CD14-positive monocyte (primary cell): ENCODE measurements around the gene KLK14. TPM values are rescaled to one million over a fixed set of nuclear protein-coding genes. Genes with fewer than 3 reads are reported as not detected.

Source experiments
- DNase-seq, 3 donors: peaks; one replicate each; pipeline ENCODE4 v3.0.0-alpha.2; 2011 to 2022
- H2AFZ ChIP-seq: 2 replicates; pipeline ENCODE4 v1.6.0; 2012; ENCODE audit warnings: mild to moderate bottlenecking, low read depth, low read length, inconsistent platforms; ENCODE audit not compliant: insufficient read depth, poor library complexity, severe bottlenecking
- H3K27ac ChIP-seq, 2 donors: 1 replicate in 1 of 2; 2 replicates in 1 of 2; pipeline ENCODE4 v1.5.1; 2012 to 2013; ENCODE audit warnings: low read length in 2 of 2, control low read depth in 1 of 2, inconsistent platforms in 1 of 2, low read depth in 1 of 2, mild to moderate bottlenecking in 1 of 2
- H3K27me3 ChIP-seq, 2 donors: one replicate each; pipeline versions ENCODE4 v1.6.0 to v1.6.1; 2011 to 2013; ENCODE audit warnings: low read length in 2 of 2; ENCODE audit not compliant: control insufficient read depth in 2 of 2, insufficient read depth in 2 of 2
- H3K36me3 ChIP-seq, 2 donors: replicated peaks in 1 of 2; 1 replicate in 1 of 2; 2 replicates in 1 of 2; pipeline versions ENCODE4 v1.5.1 to v1.6.1; 2012 to 2013; ENCODE audit warnings: low read length in 2 of 2, control low read depth in 1 of 2, inconsistent platforms in 1 of 2, mild to moderate bottlenecking in 1 of 2; ENCODE audit not compliant: insufficient read depth in 2 of 2, control insufficient read depth in 1 of 2
- H3K4me1 ChIP-seq, 2 donors: 1 replicate in 1 of 2; 2 replicates in 1 of 2; pipeline versions ENCODE4 v1.5.1 to v1.6.1; 2012 to 2013; ENCODE audit warnings: low read length in 2 of 2, control low read depth in 1 of 2, inconsistent platforms in 1 of 2, mild to moderate bottlenecking in 1 of 2, moderate library complexity in 1 of 2; ENCODE audit not compliant: insufficient read depth in 2 of 2, control insufficient read depth in 1 of 2
- H3K4me2 ChIP-seq: replicated peaks from 2 replicates; pipeline ENCODE3; 2012; ENCODE audit warnings: low read length, moderate library complexity, mild to moderate bottlenecking; ENCODE audit not compliant: poor library complexity, severe bottlenecking; ENCODE audit errors: extremely low read depth
- H3K4me3 ChIP-seq, 3 experiments: fragments of 200-600 bp in 1 of 3; sonication (generic) in 1 of 3; replicated peaks in 1 of 3; 1 replicate in 2 of 3; 2 replicates in 1 of 3; pipeline ENCODE4 v1.5.1; 2011 to 2013; ENCODE audit warnings: low read length in 3 of 3, mild to moderate bottlenecking in 3 of 3, control low read depth in 2 of 3, low read depth in 2 of 3, inconsistent platforms in 1 of 3, moderate library complexity in 1 of 3
- H3K79me2 ChIP-seq: 2 replicates; pipeline ENCODE4 v1.6.0; 2012; ENCODE audit warnings: mild to moderate bottlenecking, control low read depth, inconsistent platforms, low read length, moderate library complexity; ENCODE audit not compliant: insufficient read depth
- H3K9ac ChIP-seq: 2 replicates; pipeline ENCODE4 v1.6.0; 2017; ENCODE audit warnings: low read length, mild to moderate bottlenecking; ENCODE audit not compliant: insufficient read depth, poor library complexity, severe bottlenecking
- H3K9me3 ChIP-seq, 2 donors: replicated peaks in 1 of 2; 1 replicate in 1 of 2; 2 replicates in 1 of 2; pipeline versions ENCODE4 v1.5.1 to v1.6.1; 2012 to 2013; ENCODE audit warnings: low read length in 2 of 2, control low read depth in 1 of 2; ENCODE audit not compliant: control insufficient read depth in 1 of 2, insufficient read depth in 1 of 2
- H4K20me1 ChIP-seq: 2 replicates; pipeline ENCODE4 v1.6.0; 2012; ENCODE audit warnings: mild to moderate bottlenecking, low read length, control low read depth, moderate library complexity; ENCODE audit not compliant: insufficient read depth
- H3K27ac Mint-ChIP-seq, 7 donors: one replicate each; pipeline ENCODE4 v1.8.0; 2020; ENCODE audit warnings: mild to moderate bottlenecking in 7 of 7, mixed read lengths in 7 of 7, moderate library complexity in 6 of 7, inconsistent platforms in 2 of 7
- H3K27me3 Mint-ChIP-seq, 3 donors: one replicate each; pipeline ENCODE4 v1.8.0; 2021 to 2022; ENCODE audit warnings: low read depth in 3 of 3, mild to moderate bottlenecking in 3 of 3, mixed read lengths in 3 of 3, moderate library complexity in 3 of 3, inconsistent platforms in 1 of 3
- H3K36me3 Mint-ChIP-seq, 2 donors: one replicate each; pipeline ENCODE4 v1.8.0; 2020; ENCODE audit warnings: mixed read lengths in 2 of 2, inconsistent platforms in 1 of 2, mild to moderate bottlenecking in 1 of 2
- H3K4me1 Mint-ChIP-seq: one replicate; pipeline ENCODE4 v1.8.0; 2020; ENCODE audit warnings: mild to moderate bottlenecking, mixed read lengths
- H3K4me3 Mint-ChIP-seq, 2 donors: one replicate each; pipeline ENCODE4 v1.8.0; 2020; ENCODE audit warnings: mild to moderate bottlenecking in 2 of 2, mixed read lengths in 2 of 2, moderate library complexity in 1 of 2
- H3K9me3 Mint-ChIP-seq, 7 donors: one replicate each; pipeline ENCODE4 v1.8.0; 2020 to 2022; ENCODE audit warnings: mixed read lengths in 7 of 7, mild to moderate bottlenecking in 6 of 7, moderate library complexity in 6 of 7, inconsistent platforms in 2 of 7
- CTCF ChIP-seq: fragments of 200-600 bp; IDR thresholded peaks from one replicate; pipeline ENCODE4 v1.8.0; 2022; ENCODE audit warnings: antibody characterized with exemption, mild to moderate bottlenecking
- WGBS: methylation state at CpG from one replicate; pipeline ENCODE4 v1.1.5; 2013; ENCODE audit warnings: missing lambda C conversion rate; ENCODE audit not compliant: insufficient coverage; 5-methylcytosine and 5-hydroxymethylcytosine counted together
- intact Hi-C, 2 donors: fragments of 100-400 bp; cut with micrococcal nuclease; formaldehyde crosslinking; loops; one replicate each; pipeline versions ENCODE4 v1.15.0 to v1.15.1; 2023
- polyA plus RNA-seq, 3 donors: library from polyadenylated mRNA; depleted of rRNA in 1 of 3; unstranded in 2 of 3; stranded (reverse) in 1 of 3; fragments of 300-500 nt in 2 of 3; fragments of >200 nt in 1 of 3; fragmentation: Illumina TruSeq in 2 of 3; gene quantifications; 1 replicate in 2 of 3; 2 replicates in 1 of 3; pipeline ENCODE4 v1.2.3, GENCODE V29; 2012 to 2021

The KLK14 gene
- polyA plus RNA-seq, 3 donors, result 0.29 TPM; not detected in 2

GRCh38 chr19:51079481-51080110, 3.1 kb downstream of the KLK14 start:
- no peak overlapping the region for H3K4me3 Mint-ChIP-seq
- H3K36me3 Mint-ChIP-seq, result no peaks in the 10 kb centered on the region
- intact Hi-C loops, result no loop called here

GRCh38 chr19:51078731-51079130, 4.0 kb downstream of the KLK14 start:
- Mint-ChIP-seq H3K9me3 (peaks cover 0 to 8% (median 4%) of the 10 kb centered on the region in 7 donors), H3K27ac (no peak overlapping the region), H3K36me3 (no peaks in the 10 kb centered on the region), H3K27me3 (peaks cover 10 to 33% (median 20%) of the 10 kb centered on the region in 3 donors), H3K4me3 (no peak overlapping the region), H3K4me1 (no peaks in the 10 kb centered on the region)
- H3K4me2 ChIP-seq, result no peak overlapping the region
- H3K9ac ChIP-seq, result no peak overlapping the region
- WGBS, result 100% methylated on average over 1 of the region's 6 CpGs
- no peak overlapping the region for H3K4me3 ChIP-seq
- DNase-seq, result no peak
- intact Hi-C loops, result no loop called here
- no peaks in the 10 kb centered on the region for H3K27me3 ChIP-seq
- H2AFZ ChIP-seq, result no peak overlapping the region
- no peak overlapping the region for H3K27ac ChIP-seq
- no peaks in the 10 kb centered on the region for H3K36me3 ChIP-seq
- no peaks in the 10 kb centered on the region for H4K20me1 ChIP-seq
- H3K79me2 ChIP-seq, result no peaks in the 10 kb centered on the region
- no peak for TF ChIP-seq CTCF
- H3K9me3 ChIP-seq, result peaks cover 0 to 5% of the 10 kb centered on the region in 2 donors
- H3K4me1 ChIP-seq, result no peaks in the 10 kb centered on the region

More at GRCh38 chr19:51079481-51080110, 3.1 kb downstream of the KLK14 start:
- no peaks in the 10 kb centered on the region for H3K36me3 ChIP-seq
- no peak for DNase-seq
- H3K9ac ChIP-seq, result no peak overlapping the region
- no peaks in the 10 kb centered on the region for H4K20me1 ChIP-seq
- no peak overlapping the region for H3K27ac Mint-ChIP-seq
- H3K4me3 ChIP-seq, result no peak overlapping the region
- no peaks in the 10 kb centered on the region for H3K27me3 ChIP-seq
- H2AFZ ChIP-seq, result no peak overlapping the region
- peaks cover 0 to 3% (median under 1%) of the 10 kb centered on the region in 7 donors for H3K9me3 Mint-ChIP-seq
- 96% methylated on average over 24 of the region's 27 CpGs for WGBS
- no peaks in the 10 kb centered on the region for H3K9me3 ChIP-seq
- TF ChIP-seq CTCF, result no peak
- H3K4me1 Mint-ChIP-seq, result no peaks in the 10 kb centered on the region
- H3K4me1 ChIP-seq, result no peaks in the 10 kb centered on the region
- no peaks in the 10 kb centered on the region for H3K79me2 ChIP-seq
- H3K27ac ChIP-seq, result no peak overlapping the region
- no peak overlapping the region for H3K4me2 ChIP-seq
- H3K27me3 Mint-ChIP-seq, result peaks cover 10 to 30% (median 21%) of the 10 kb centered on the region in 3 donors
